HG02852 (cell line): ENCODE results near the gene TCIRG1.
"Not testable (repeated sequence)": the region's sequence is repeated elsewhere in the genome, so short reads cannot be mapped to it uniquely, and the experiment has no call there.

ENCODE experiments used
- ATAC-seq: cut with Tn5 transposase; IDR thresholded peaks from one replicate; pipeline ENCODE4 v1.9.1; 2021; ENCODE audit warnings: mild to moderate bottlenecking, moderate library complexity; ENCODE audit not compliant: unreplicated experiment

The TCIRG1 gene

GRCh38 chr11:68082481-68082880 is 43.7 kb downstream of the TCIRG1 start:
- ATAC-seq, result no peak

DNA sequence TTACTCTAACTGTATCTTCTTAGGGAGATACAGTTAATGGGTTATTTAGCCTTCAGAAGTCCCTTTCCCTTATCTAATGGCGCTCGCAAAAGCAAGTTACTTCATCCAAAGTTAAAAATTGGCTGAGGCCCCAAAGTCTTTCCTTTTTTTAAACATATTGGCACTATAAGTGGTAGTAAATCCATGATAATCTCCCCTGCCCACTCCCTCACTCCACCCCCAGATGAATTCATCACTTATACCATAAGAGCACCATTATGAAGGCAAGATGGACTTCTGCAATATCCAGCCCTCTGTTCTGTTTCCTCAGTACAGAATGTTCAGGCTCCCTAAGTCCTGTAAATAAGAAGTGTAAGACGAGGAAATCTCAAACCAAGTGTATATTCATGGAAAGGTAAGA is 44.7 kb downstream of the TCIRG1 start:
- no peak for ATAC-seq

GRCh38 chr11:68089679-68090078 is 50.9 kb downstream of the TCIRG1 start:
- no peak for ATAC-seq

GRCh38 chr11:68090287-68090686 is 51.5 kb downstream of the TCIRG1 start:
- ATAC-seq, result no peak

DNA sequence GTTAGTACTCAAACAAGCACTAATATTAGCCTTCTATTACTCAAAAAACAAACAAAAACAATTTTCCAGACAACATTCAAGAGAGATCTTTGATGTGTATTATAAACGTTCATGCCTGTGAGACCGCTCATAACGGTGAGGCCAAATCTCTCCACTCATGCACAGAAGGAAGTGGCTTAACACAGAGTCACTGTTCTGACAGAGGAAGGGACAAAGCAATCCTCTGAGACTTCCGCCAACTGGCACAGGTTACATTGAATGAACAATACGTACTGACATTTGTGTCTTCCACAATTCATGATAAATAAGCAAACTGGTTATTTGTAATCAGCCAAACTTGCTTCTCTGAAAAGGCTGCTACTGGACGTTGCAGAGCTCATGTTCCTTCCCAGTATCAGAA is 51.9 kb downstream of the TCIRG1 start:
- no peak for ATAC-seq

DNA sequence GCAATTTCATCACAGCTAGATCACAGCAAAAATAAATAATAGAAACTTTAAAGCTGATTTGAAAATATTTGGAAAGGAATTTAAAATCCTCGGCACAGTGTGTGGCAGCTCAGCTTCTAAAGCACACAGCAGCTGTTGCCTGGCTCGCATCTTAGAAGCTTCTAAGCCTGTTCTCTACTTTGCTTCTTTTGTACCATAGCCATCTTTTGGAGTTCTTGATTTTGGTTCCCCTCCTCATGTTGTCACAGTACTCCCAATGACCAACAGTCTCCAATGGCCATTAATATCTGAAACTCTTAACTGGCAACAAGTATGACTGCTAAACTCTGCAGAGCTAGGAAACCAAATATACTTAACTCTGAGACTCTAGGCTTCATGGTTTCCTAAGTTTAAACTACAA is 53.6 kb downstream of the TCIRG1 start:
- no peak for ATAC-seq

GRCh38 chr11:68092946-68093345 is 54.1 kb downstream of the TCIRG1 start:
- not testable (repeated sequence) for ATAC-seq

- no peak for ATAC-seq
Observed at GRCh38 chr11:68093565-68093964, 54.7 kb downstream of the TCIRG1 start.

GRCh38 chr11:68096962-68097361 is 58.1 kb downstream of the TCIRG1 start:
- ATAC-seq, result no peak

- no peak for ATAC-seq
Observed at GRCh38 chr11:68099057-68099456, 60.2 kb downstream of the TCIRG1 start.

DNA sequence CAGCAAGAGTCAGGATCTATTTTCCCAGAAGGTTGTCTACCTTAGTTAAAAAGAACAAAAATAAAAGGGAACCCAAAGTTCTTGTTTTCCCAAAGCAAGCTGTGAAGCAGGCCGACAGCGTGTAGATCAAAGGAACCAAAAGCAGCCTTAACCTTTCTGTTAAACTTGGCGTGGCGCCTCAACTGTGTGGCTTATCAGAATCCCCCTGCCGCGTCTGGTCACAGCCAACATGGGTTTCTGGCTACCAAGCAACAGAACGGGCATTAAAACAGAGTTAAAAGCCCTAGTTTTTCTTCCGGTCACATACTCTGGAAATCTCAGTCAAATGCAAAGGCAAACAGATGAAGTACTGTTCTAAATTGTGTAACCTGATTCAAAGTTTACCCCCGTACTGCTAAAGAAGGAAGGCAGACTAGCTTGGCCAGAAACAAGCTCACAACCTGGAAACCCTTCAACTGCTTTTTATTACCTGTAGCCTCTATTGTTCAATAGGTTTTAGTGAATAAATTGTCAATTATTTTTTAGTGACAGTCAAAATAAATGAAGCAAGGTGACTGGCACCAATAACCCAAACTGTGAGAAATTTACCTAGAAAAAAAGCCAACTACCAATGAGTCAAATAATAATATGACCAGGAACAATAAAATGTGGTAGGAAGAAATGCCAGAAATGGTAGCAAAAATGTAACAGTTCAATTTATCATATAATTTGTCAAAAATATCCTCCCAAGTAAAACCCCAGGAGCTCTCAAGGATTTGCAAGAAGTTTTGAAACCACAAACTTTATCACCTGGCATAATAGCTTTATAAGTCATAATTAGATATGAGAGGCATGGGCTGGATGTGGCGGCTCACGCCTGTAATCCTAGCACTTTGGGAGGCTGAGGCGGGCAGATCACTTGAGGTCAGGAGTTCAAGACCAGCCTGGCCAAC is 60.9 kb downstream of the TCIRG1 start:
- no peak for ATAC-seq
